Astrocyte of the spinal cord (primary cell): ENCODE data around the gene WLS.

ENCODE experiments used
- DNase-seq: peaks from one replicate; pipeline ENCODE4 v3.0.0; 2011; ENCODE audit warnings: low read depth, low spot score
- H3K4me3 ChIP-seq: 2 replicates; pipeline ENCODE4 v1.5.1; 2011; ENCODE audit warnings: low read depth, mild to moderate bottlenecking, low read length, moderate library complexity
- CTCF ChIP-seq: IDR thresholded peaks from 2 replicates; pipeline ENCODE4 v1.5.1; 2012; ENCODE audit warnings: low read depth, mild to moderate bottlenecking, low read length, inconsistent platforms
- in situ Hi-C: cut with HindIII; loops from 2 replicates; pipeline ENCODE4 v1.10.0; 2017; ENCODE audit warnings: low sequenced_read_pairs

WLS gene

GRCh38 chr1:68196676-68197075, 35.6 kb downstream of the WLS start:
- H3K4me3 ChIP-seq: no peak overlapping the region
- no peak for TF ChIP-seq CTCF
- no peak for DNase-seq
- in situ Hi-C loops: no loop called here

GRCh38 chr1:68191717-68192116, 40.6 kb downstream of the WLS start:
- H3K4me3 ChIP-seq: no peak overlapping the region
- no peak for DNase-seq
- no peak for TF ChIP-seq CTCF
- in situ Hi-C loops: no loop called here

GRCh38 chr1:68188644-68189340, 43.5 kb downstream of the WLS start:
- in situ Hi-C loops: no loop called here
- DNase-seq: no peak
- TF ChIP-seq CTCF: no peak
- H3K4me3 ChIP-seq: no peak overlapping the region

GRCh38 chr1:68188060-68188538, 44.2 kb downstream of the WLS start:
- no peak overlapping the region for H3K4me3 ChIP-seq
- peak; percentile 70 for DNase-seq
- no peak for TF ChIP-seq CTCF
- in situ Hi-C loops: no loop called here

GRCh38 chr1:68185743-68186142, 46.6 kb downstream of the WLS start:
- in situ Hi-C loops: no loop called here
- no peak for DNase-seq
- no peak overlapping the region for H3K4me3 ChIP-seq
- no peak for TF ChIP-seq CTCF

GRCh38 chr1:68183895-68184294, 48.4 kb downstream of the WLS start:
- TF ChIP-seq CTCF: no peak
- DNase-seq: no peak
- in situ Hi-C loops: no loop called here

GRCh38 chr1:68181165-68181556, 51.2 kb downstream of the WLS start:
- DNase-seq: no peak
- no peak for TF ChIP-seq CTCF
- in situ Hi-C loops: no loop called here

More at GRCh38 chr1:68183895-68184294, 48.4 kb downstream of the WLS start:
- no peak overlapping the region for H3K4me3 ChIP-seq

More at GRCh38 chr1:68181165-68181556, 51.2 kb downstream of the WLS start:
- H3K4me3 ChIP-seq: no peak overlapping the region
